OCI-LY7 (cell line): ENCODE data around the gene USP28.

Experiments
- CTCF ChIP-seq: fragments of 200-600 bp; sonication (generic); conservative IDR thresholded peaks from 2 replicates; pipeline ENCODE4 v1.5.1; 2014; ENCODE audit warnings: mild to moderate bottlenecking, antibody characterized with exemption, low read length, moderate library complexity, mixed read lengths
- EZH2phosphoT487 ChIP-seq: fragments of 200-600 bp; sonication (generic); IDR thresholded peaks from 2 replicates; pipeline ENCODE4 v1.6.1; 2018; ENCODE audit warnings: low read depth, borderline replicate concordance, mild to moderate bottlenecking, mixed run types, antibody characterized with exemption, low read length, moderate library complexity, mixed read lengths

- TF ChIP-seq CTCF, result no peak
- no peak for TF ChIP-seq EZH2phosphoT487
These were observed 9.5 kb downstream of the USP28 start for GRCh38 chr11:113865873-113866272.
